Measurements from ENCODE around the gene CNOT4.

DNA sequence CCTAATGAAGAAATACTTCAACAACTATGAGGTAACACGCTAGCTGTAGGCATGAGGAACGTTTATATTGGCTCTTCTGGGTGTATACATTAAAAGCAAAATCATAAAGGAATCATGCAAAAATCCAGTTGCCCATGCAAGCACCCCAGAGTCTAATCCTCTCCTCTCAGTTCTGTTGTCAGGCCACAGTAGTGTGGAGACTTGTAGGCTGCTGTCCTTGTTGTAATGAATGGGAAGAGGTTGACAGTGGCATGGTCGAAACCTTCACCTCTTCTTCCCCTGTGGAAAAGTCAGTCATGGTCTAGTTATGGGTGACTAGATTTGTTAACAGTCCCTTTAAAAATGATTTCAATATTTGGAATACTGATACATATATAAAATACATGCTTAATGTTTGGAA lies 121.3 kb downstream of the CNOT4 start:
- TF ChIP-seq CTCF (IDR thresholded peaks at IDR 0.05) (no peak), POLR2A (IDR thresholded peaks at IDR 0.05) (no peak)
